H9 (cell line): ENCODE data around the gene MYO7B. TPM values are rescaled to one million over a fixed set of nuclear protein-coding genes. Genes with fewer than 3 reads are reported as not detected.

Experiments used
- DNase-seq: peaks from one replicate; pipeline ENCODE4 v3.0.0-alpha.2; 2017
- H2AFZ ChIP-seq: one replicate; pipeline ENCODE4 v1.6.1; 2013; ENCODE audit warnings: mild to moderate bottlenecking, low read length, control low read depth, moderate library complexity
- H2AK5ac ChIP-seq: 2 replicates; pipeline ENCODE4 v1.6.1; 2013; ENCODE audit warnings: low read length, control low read depth, mixed read lengths; ENCODE audit not compliant: insufficient read length
- H2BK120ac ChIP-seq: one replicate; pipeline ENCODE4 v1.6.1; 2013; ENCODE audit warnings: low read depth, mild to moderate bottlenecking, low read length, control low read depth, inconsistent platforms; ENCODE audit not compliant: poor library complexity, severe bottlenecking
- H2BK12ac ChIP-seq: 2 replicates; pipeline ENCODE4 v1.6.1; 2013; ENCODE audit warnings: low read length, control low read depth, mixed read lengths, low read depth; ENCODE audit not compliant: insufficient read length
- H2BK15ac ChIP-seq: 2 replicates; pipeline ENCODE4 v1.6.1; 2013; ENCODE audit warnings: low read depth, low read length, control low read depth
- H2BK20ac ChIP-seq: one replicate; pipeline ENCODE4 v1.6.1; 2013; ENCODE audit warnings: low read depth, mild to moderate bottlenecking, low read length, control low read depth, inconsistent platforms; ENCODE audit not compliant: poor library complexity, severe bottlenecking
- H2BK5ac ChIP-seq: 2 replicates; pipeline ENCODE4 v1.6.1; 2013; ENCODE audit warnings: low read length, control low read depth, mixed read lengths; ENCODE audit not compliant: insufficient read length
- H3K14ac ChIP-seq: 2 replicates; pipeline ENCODE4 v1.6.1; 2013; ENCODE audit warnings: low read length, control low read depth; ENCODE audit not compliant: insufficient read depth
- H3K18ac ChIP-seq: 2 replicates; pipeline ENCODE4 v1.6.1; 2013; ENCODE audit warnings: low read depth, mild to moderate bottlenecking, mixed read lengths, low read length, control low read depth; ENCODE audit not compliant: insufficient read length
- H3K23ac ChIP-seq: 2 replicates; pipeline ENCODE4 v1.6.1; 2013; ENCODE audit warnings: low read length, control low read depth, mixed read lengths, low read depth; ENCODE audit not compliant: insufficient read length
- H3K23me2 ChIP-seq: 2 replicates; pipeline ENCODE4 v1.6.1; 2013; ENCODE audit warnings: low read depth, mild to moderate bottlenecking, mixed read lengths, low read length, control low read depth; ENCODE audit not compliant: insufficient read length, poor library complexity, severe bottlenecking
- H3K27ac ChIP-seq: 2 replicates; pipeline ENCODE4 v1.5.1; 2013; ENCODE audit warnings: low read length, control low read depth, mixed read lengths, low read depth; ENCODE audit not compliant: insufficient read length
- H3K27me3 ChIP-seq: 2 replicates; pipeline ENCODE4 v1.6.1; 2013; ENCODE audit warnings: low read length, control low read depth, inconsistent platforms; ENCODE audit not compliant: insufficient read depth
- H3K4ac ChIP-seq: 2 replicates; pipeline ENCODE4 v1.6.1; 2013; ENCODE audit warnings: low read depth, mild to moderate bottlenecking, control low read depth, inconsistent platforms, low read length, moderate library complexity
- H3K4me1 ChIP-seq: 2 replicates; pipeline ENCODE4 v1.6.1; 2013; ENCODE audit warnings: low read length, control low read depth, inconsistent platforms; ENCODE audit not compliant: insufficient read depth
- H3K4me2 ChIP-seq: 2 replicates; pipeline ENCODE4 v1.6.1; 2013; ENCODE audit warnings: low read length, control low read depth, mixed read lengths; ENCODE audit not compliant: insufficient read length, insufficient read depth
- H3K56ac ChIP-seq: 2 replicates; pipeline ENCODE4 v1.6.1; 2013; ENCODE audit warnings: low read depth, mild to moderate bottlenecking, mixed read lengths, low read length, control low read depth; ENCODE audit not compliant: insufficient read length
- H3K79me1 ChIP-seq: 2 replicates; pipeline ENCODE4 v1.6.1; 2013; ENCODE audit warnings: low read depth, mild to moderate bottlenecking, moderate library complexity, low read length, control low read depth, inconsistent platforms; ENCODE audit not compliant: insufficient read depth, poor library complexity, severe bottlenecking
- H3K79me2 ChIP-seq: 2 replicates; pipeline ENCODE4 v1.6.1; 2013; ENCODE audit warnings: low read length, control low read depth, inconsistent platforms; ENCODE audit not compliant: insufficient read depth
- H3K9ac ChIP-seq: 2 replicates; pipeline ENCODE4 v1.6.1; 2013; ENCODE audit warnings: low read length, control low read depth, mixed read lengths; ENCODE audit not compliant: insufficient read length; ENCODE audit errors: extremely low read depth
- H3K9me3 ChIP-seq: one replicate; pipeline ENCODE4 v1.6.1; 2013; ENCODE audit warnings: low read depth, low read length, inconsistent platforms; ENCODE audit not compliant: control insufficient read depth
- H3T11ph ChIP-seq: one replicate; pipeline ENCODE4 v1.6.1; 2013; ENCODE audit warnings: mild to moderate bottlenecking, low read length, control low read depth, inconsistent platforms
- H4K20me1 ChIP-seq: one replicate; pipeline ENCODE4 v1.6.1; 2013; ENCODE audit not compliant: control insufficient read depth, insufficient read length, insufficient read depth
- H4K5ac ChIP-seq: 2 replicates; pipeline ENCODE4 v1.6.1; 2013; ENCODE audit warnings: low read depth, mild to moderate bottlenecking, mixed read lengths, low read length, control low read depth; ENCODE audit not compliant: insufficient read length
- H4K8ac ChIP-seq: replicated peaks from 2 replicates; pipeline ENCODE4 v1.6.1; 2013; ENCODE audit warnings: low read length, control low read depth, mixed read lengths, low read depth; ENCODE audit not compliant: insufficient read length
- H4K91ac ChIP-seq: 2 replicates; pipeline ENCODE4 v1.6.1; 2013; ENCODE audit warnings: low read depth, mild to moderate bottlenecking, moderate library complexity, mixed read lengths, low read length, control low read depth; ENCODE audit not compliant: insufficient read length
- H3K27ac Mint-ChIP-seq, 3 experiments: 2 replicates in 2 of 3; 3 replicates in 1 of 3; pipeline ENCODE4 v1.8.0; 2020 to 2021; ENCODE audit warnings: mixed read lengths in 3 of 3, mild to moderate bottlenecking in 1 of 3, moderate library complexity in 1 of 3
- H3K27me3 Mint-ChIP-seq: 2 replicates; pipeline ENCODE4 v1.8.0; 2021; ENCODE audit warnings: low read depth, mild to moderate bottlenecking, moderate library complexity, mixed read lengths
- H3K36me3 Mint-ChIP-seq, 3 experiments: 2 replicates in 2 of 3; 3 replicates in 1 of 3; pipeline ENCODE4 v1.8.0; 2020 to 2021; ENCODE audit warnings: low read depth in 3 of 3, mixed read lengths in 3 of 3; ENCODE audit not compliant: insufficient read depth in 1 of 3
- H3K4me1 Mint-ChIP-seq, 2 experiments: 2 replicates each; pipeline ENCODE4 v1.8.0; 2020; ENCODE audit warnings: mixed read lengths in 2 of 2
- H3K4me3 Mint-ChIP-seq, 2 experiments: 2 replicates in 1 of 2; 3 replicates in 1 of 2; pipeline ENCODE4 v1.8.0; 2020 to 2021; ENCODE audit warnings: mild to moderate bottlenecking in 2 of 2, mixed read lengths in 2 of 2, moderate library complexity in 1 of 2
- H3K9me3 Mint-ChIP-seq, 2 experiments: 2 replicates in 1 of 2; 3 replicates in 1 of 2; pipeline ENCODE4 v1.8.0; 2020; ENCODE audit warnings: mild to moderate bottlenecking in 2 of 2, mixed read lengths in 2 of 2, moderate library complexity in 1 of 2
- CTCF ChIP-seq: fragments of 200-600 bp; sonication (generic); conservative IDR thresholded peaks from 3 replicates; pipeline ENCODE4 v1.8.0; 2021; ENCODE audit warnings: antibody characterized with exemption, mild to moderate bottlenecking
- WGBS: extraction: QIAGEN DNeasy Blood & Tissue Kit; methylation state at CpG from one replicate; pipeline ENCODE4 v1.1.7; 2013; ENCODE audit warnings: missing lambda C conversion rate, low lambda C conversion rate, mixed read lengths; ENCODE audit not compliant: insufficient read length; ENCODE audit errors: extremely low coverage; 5-methylcytosine and 5-hydroxymethylcytosine counted together
- total RNA-seq: library from RNA; stranded (reverse); gene quantifications from 2 replicates; pipeline ENCODE4 v1.2.1, GENCODE V29; 2021

MYO7B gene
- total RNA-seq, 1 experiment from 2014 or later: not detected

- Mint-ChIP-seq H3K4me1 (peaks cover 0 to 4% of the 10 kb centered on the region in 2 experiments; a peak in 2 of 4 replicates), H3K27ac (no peak overlapping the region), H3K36me3 (no peaks in the 10 kb centered on the region; a peak in 1 of 7 replicates), H3K27me3 (no peaks in the 10 kb centered on the region; the same call in 1 of the 2 replicates), H3K4me3 (no peak overlapping the region), H3K9me3 (no peaks in the 10 kb centered on the region)
- Histone ChIP-seq H3K4ac (no peak overlapping the region), H2BK5ac (no peak overlapping the region), H3K9ac (no peak overlapping the region), H2BK120ac (no peak overlapping the region), H3K14ac (no peak overlapping the region), H3K4me2 (no peak overlapping the region), H3K27me3 (no peaks in the 10 kb centered on the region), H3K9me3 (no peaks in the 10 kb centered on the region), H3K23me2 (no peaks in the 10 kb centered on the region), H3K18ac (no peak overlapping the region), H3K79me1 (no peaks in the 10 kb centered on the region), H3K4me1 (no peaks in the 10 kb centered on the region), H4K91ac (no peak overlapping the region), H2AK5ac (no peak overlapping the region), H3K27ac (no peak overlapping the region), H4K8ac (no peak overlapping the region), H2AFZ (no peak overlapping the region), H3T11ph (no peak overlapping the region), H2BK20ac (no peak overlapping the region), H3K79me2 (no peaks in the 10 kb centered on the region), H2BK15ac (no peak overlapping the region), H4K5ac (no peak overlapping the region), H3K56ac (no peak overlapping the region), H4K20me1 (no peaks in the 10 kb centered on the region), H2BK12ac (no peak overlapping the region), H3K23ac (no peak overlapping the region)
- no peak for DNase-seq
- no peak for TF ChIP-seq CTCF
- WGBS: no CpG with 5 or more reads among the region's 2 CpGs
These were observed 90.1 kb downstream of the MYO7B start for GRCh38 chr2:127625572-127625951.
